GM03348 (cell line): ENCODE data around the gene CCSER1.

ENCODE experiments used
- DNase-seq: peaks from one replicate; pipeline ENCODE4 v3.0.0; 2012; ENCODE audit warnings: low spot score

CCSER1 gene

DNA sequence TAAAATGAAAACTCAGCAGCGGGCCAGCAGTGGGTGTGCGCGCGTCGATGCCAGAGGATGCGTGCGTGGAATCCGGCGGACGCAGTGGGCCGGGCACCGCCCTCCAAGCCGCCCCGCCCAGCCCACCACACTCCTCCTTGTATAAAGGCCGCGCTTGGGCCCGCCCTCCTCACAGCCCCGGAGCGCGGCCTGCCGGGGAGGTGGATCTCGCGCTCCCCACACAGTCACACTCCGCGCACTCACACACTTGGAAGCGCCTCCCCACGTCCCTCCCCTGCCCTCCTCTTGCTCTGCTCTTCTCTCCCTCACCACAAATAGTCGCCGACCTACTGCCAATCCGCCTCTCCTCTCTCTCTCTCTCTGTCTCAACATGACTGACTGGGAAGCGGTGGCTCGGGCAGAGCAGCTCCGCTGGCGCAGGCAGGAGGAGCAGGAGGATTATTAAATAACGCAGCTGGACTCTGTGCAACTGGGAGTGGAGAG is at the start of gene CCSER1:
CCSER1 (plus strand) TSS at position 172 of the 483 bp plus-strand sequence.
- DNase-seq: peak; percentile 14

DNA sequence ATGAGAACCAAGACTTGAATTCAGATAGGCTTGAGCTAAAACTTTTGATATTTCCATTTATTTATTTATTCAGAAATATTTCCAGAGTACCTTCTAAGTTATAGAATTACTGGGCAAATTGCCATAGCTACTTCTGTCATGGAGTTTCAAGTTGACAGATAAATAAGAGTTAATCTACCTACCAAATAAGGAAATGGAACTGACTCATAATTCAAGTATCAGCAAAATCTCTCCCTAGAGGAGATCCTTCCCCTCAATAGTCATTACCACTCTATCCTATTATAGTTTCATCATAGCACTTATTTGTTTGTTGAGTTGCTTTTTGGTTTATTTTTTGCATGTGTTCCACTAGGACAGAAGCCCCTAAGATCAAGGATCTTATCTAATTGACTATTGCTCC is 48.8 kb upstream of the CCSER1 start:
- no peak for DNase-seq

DNA sequence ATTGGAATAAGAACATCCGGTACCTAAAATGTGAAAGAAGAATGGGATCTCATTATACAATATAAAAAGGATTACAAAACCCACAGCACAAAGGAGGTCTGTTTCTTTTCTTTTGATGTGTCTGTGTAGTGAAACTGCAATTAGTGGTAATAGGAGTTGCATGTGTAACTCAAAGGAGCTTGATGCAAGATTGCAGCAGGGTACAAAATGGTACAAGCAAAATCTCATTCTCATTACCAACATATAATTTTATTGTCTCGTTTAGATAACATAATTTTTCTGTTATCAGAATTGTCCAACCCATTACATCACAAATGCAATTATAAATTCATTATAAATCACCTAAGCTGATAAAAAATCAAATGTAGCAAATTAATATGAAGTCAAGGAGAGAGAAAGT is 47.1 kb upstream of the CCSER1 start:
- DNase-seq: no peak

DNA sequence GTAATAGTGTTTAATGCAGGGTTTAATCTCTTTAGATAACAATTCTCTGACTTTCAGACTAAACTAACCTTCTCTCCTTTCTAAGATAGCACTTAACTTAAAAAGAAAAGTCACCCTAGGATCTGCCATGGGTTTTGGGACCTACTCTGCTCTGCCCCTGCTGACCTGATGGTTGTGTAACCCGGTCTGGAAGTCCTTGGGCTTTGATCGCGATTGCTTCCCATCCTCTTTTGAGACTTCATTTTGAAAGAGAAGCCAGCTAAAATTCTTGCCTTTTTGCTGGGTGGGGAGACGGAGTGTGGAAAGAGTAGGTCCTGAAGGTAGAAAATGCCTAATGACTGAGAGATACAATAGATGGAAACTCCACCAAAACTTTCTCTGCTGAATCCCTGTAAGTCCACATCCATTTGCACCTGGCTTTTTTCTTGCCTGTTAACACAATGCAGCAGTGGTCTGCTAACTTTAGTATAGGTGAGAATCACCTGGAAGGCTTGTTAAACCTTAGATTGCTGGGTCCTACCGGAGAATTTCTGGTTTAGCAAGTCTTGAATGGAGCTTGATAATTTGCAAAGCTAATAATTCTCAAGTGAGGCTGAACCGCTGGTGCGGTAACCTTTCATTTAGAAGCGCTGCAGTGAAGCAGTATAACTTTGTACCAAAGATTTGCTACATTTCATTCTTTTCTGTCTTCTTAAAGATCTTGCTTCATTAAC is 45.6 kb upstream of the CCSER1 start:
- no peak for DNase-seq

DNA sequence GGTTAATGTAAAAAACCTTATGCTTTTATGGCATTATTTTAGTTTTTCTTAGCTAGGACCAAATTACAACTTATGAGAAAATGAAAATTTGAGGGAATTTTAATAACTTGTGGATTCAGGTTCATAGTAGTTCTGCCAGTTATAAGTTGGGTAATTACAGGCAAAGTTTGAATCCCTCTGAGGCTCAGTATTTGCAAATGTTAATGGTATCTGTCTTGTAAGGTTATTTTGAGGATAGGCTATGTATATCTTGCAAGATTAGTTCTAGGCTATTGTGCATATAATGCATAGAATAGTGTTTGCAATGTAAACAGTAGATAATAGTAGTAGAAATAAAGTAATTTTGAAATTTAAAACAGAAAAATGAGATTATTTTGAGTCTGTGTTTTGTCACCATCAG is 44.7 kb upstream of the CCSER1 start:
- no peak for DNase-seq

DNA sequence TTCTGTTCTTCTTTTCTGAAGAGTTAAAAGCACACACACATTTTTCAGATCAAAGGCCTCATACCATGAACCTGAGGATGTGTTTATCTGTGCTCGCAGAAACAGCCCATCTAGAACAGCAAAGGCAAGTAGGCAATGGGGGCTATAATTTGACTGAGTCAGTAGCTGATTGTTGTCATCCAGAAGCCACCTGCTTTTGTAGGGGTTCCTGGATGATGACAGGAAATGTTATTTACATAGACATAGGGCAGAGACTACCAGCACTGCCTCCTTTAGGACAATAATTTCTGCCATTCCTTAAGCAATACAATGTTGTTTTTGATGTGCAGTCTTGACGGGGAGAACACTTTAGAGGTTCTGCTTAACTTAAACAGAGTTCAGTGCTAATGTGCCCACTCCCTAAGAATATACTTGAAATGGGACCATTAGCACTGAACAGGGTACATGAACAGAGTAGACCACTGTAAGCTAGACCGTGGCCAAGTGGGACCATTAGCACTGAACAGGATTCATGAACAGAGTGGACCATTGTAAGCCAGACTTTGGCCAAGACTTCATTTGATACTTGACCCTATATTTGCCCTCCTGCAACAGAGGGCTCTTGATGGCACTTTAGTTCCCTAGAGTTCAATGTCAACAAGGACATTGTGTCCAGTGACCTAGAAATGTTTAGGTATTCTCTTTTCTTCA is 42.8 kb upstream of the CCSER1 start:
- DNase-seq: no peak

DNA sequence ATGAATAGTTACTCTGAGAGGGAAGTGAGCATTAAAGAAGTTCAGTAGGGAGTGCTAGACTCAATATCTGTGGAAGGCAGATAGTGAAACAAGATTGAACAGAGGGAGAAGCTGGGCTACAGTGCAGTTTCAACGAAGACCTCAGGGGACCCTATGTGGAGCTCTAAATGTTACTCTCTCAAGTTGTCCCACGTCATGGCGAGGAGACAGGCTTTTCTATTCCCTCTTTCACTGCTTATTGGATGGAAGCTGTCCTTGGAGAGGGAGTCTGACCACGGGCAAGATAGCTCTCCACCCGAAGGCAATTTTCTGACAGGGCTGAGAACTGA is 42.3 kb upstream of the CCSER1 start:
- DNase-seq: no peak

DNA sequence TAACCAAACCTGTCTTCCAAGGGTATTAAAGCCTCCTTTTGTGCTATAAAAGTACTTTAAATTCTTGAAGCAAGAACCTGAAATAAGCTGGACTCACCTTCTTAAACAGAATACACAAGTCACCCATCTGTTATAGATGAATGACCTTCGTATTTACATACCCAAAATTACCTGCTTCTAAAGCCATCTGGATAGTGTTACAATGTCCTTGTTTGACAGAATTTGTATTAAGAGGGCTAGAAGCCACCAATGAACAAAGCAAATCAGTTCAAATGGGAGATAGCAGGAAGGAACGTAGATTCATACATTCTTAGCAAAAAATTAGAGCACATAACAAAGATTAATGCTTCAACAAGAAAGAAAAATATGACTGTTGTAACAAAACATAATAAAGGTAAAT is 33.7 kb upstream of the CCSER1 start:
- DNase-seq: no peak

DNA sequence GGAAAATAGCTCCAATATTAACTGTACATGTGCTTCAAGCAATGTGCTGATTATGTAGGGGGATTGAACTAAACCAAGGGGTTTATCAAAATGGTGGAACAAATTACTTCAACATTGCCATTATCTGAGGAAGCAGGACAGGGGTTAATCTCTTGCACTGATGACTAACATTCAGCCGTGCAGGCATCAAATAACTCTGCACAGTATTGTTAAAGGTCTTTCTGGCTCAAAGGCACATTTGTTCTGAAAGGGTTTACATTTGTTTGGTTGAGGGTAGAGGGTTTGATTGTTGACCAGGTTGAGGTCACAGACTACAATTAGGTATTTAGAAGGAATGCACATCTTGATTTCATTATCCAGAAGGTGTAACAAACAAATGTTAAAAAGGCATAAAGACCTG is 32.2 kb upstream of the CCSER1 start:
- DNase-seq: no peak

DNA sequence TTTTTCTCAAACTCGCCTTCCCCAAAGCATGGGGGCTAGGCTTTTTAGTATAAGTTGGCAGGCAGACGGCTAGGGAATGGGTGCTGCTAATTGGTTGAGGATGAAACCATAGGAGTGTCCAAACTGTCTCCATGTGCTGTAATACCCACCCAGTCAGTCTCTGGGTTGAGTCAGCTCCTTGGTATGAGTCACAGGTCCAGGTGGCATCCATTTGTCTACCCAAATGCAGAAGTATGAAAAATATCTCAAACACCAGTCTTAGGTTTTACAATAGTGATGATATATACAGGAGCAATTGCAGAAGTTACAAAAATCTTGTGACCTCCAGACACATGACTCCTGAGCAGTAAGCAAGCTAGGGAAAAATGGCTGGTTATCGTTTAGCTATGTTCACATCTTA is 27.4 kb upstream of the CCSER1 start:
- DNase-seq: no peak

DNA sequence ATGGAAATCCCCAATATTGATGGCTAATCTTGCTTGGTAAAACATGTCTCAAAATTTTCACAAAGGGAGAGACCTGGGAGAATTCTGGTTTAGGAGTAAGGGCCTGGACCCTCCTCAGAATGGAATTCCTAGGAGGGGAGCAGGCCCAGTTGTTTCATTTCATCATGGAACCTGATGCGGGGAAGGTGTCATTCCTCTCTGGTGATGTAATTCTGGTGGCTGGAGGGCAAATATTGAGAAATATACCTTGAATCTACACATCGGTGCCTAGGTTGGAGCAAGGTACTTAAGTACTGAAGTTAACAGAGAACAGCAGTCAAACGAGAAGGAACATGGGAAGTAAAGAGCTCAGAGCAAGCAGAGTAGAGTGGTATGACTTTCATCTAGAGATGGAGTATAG is 23.2 kb upstream of the CCSER1 start:
- no peak for DNase-seq

DNA sequence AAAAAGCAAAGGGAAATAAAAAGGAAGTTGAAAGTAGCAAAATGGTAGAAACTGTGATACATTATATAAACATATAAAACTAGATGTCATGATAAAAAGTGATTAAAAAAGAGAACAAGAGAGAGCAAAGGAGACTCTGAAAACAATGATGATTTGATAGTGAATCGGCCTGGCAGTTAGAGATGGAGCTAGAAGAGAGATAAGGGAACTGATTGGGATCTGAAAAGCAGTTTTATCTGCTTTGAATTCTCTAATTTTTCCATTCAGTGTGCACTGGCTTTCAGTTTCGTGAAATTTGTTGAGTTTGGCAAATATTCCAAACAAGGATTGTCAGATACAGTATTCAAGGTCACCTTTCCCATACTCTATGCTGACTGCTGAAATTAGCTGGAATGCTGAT is 21.9 kb upstream of the CCSER1 start:
- no peak for DNase-seq

DNA sequence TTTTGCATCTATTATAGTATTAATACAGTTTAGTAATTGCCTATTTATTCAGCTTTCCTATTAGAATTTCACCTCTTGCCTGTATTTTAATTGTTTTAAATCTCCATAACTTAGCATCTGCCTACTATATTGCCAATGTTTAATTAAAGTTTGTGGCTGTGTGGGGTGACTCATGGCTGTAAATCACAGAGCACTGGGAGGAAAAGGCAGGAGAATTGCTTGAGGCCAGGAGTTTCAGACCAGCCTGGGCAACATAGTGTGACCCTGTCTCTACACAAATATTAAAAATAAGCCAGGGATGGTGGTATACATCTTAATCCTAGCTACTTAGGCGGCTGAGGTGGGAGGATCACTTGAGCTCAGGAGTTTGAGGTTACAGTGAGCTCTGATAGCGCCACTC is 14.5 kb upstream of the CCSER1 start:
- DNase-seq: no peak

DNA sequence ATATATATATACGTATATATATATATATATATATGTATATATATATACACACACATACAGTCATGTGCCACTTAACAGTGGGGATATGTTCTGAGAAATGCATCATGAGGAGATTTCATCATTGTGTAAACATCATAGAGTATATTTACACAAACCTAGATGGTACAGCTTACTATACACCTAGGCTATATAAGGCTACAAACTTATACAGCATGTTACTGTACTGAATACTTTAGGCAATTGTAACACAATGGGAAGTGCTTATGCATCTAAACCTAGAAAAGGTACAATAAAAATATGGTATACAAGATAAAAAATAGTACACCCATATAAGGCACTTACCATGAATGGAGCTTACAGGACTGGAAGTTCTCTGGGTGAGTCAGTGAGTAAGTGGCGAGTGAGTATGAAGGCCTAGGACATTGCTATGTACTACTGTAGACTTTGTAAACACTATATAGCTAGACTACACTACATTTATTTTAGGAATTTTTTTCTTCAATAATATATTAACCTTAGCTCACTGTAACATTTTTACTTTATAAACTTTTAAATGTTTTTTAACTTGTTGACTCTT is 13.2 kb upstream of the CCSER1 start:
- DNase-seq: no peak

DNA sequence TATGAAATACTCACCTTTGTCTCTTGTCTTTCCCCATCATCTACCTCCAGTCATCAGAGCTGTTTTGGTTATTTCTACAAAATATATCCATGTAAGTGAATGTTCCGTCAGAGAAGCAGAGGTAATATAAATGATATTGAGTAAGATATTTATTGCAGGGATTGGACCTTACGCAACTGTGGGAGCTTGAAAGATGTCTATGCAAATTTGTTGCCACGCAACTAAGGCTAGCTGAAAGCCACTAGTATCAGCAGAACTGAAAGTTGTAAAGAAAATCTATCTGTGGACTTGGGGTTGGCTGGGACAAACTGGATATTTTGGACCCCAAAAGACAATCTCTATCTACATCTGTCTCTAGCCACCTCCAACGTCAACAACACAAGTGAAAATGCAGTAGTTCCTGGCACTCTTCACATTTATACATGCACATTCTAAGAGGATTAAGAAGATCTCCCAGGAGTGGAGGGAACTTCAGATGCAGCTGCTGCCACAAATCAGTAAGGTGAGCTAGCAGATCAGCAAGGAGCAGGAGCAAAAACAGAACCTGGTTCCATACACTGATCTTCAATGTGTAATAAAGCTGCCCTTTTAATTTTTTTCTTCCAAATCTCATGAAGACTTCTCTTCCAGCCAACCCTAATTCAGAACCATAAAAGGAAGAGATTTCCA is 8.5 kb upstream of the CCSER1 start:
- no peak for DNase-seq

DNA sequence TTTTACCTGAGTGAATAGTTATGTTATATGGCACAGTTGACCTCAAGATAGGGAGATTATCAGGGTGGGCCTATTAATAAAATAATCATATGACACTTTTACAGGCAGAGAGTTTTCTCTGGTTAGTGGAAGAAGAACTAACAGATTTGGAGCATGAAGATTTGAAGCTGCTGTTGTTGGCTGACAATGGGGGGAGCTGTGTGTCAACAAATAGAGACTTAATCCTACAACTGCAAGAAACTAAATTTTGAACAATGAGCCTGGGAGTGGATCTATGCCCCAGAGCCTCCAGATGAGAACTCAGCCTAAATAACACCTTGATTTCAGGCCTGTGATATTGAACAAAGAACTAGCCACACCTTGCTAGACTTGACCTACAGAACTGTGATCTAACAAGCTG is 7.2 kb upstream of the CCSER1 start:
- no peak for DNase-seq

DNA sequence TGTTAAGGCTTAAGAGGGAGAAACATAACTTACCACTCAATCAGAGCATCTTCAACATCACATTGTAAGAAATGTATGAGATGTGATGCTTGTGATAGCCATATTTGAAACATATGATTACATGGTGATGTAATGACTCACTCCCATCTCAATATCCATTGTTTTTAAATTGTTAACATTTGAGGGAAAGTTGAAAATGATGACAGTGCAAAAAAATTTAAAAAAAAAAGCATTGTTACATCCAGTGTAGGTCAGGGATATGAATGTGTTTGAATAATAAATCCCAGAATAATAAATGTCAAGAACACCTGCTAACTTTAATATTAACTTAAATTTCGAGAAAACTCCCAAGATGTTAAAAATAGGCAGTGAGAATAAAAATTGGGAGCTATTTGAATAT is 6.4 kb upstream of the CCSER1 start:
- DNase-seq: no peak

DNA sequence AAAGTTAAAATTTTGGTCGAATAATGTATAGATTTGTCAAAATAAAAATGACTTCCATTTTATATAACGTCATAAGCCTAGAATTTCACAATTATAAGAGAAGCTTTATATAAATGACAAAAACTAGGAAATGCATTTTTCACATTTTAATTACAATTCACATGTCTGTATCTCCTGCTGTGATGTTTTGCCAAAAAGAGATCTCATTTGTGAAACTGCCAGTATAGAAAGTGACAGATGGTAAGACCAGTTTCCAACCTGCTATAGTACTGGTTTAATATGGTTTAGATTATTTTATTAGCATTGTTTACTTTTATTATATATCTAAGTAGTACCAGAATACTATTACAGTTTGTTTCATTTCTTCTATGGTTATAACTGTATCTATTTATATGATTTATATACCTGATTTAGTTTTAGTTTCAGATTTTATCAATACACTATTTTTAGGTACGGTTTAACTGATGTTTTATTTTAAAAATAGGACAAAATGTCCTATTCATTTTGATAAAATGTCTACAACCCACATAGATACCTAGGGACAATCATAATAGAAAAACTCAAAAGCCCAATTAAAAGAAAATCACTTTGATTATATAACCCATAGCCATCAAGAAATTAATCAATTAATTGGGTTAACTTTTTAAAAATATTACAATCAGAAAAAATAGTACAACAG is 5.4 kb upstream of the CCSER1 start:
- no peak for DNase-seq

DNA sequence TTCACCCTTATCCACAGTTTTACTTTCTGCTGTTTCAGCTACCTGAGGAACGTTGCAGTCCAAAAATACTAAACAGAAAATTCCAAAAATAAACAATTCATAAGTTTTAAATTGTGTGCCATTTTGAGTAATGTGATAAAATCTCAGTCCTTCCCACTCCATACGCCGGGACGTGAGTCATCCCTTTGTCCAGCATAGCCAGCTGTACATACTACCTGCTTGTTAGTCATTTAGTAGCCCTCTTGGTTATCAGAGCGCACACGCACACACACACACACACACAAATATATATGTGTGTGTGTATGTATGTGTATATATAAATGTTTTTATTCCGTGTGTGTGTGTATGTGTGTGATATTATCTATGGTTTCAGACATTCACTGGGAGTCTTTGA is 4.8 kb upstream of the CCSER1 start:
- DNase-seq: no peak

DNA sequence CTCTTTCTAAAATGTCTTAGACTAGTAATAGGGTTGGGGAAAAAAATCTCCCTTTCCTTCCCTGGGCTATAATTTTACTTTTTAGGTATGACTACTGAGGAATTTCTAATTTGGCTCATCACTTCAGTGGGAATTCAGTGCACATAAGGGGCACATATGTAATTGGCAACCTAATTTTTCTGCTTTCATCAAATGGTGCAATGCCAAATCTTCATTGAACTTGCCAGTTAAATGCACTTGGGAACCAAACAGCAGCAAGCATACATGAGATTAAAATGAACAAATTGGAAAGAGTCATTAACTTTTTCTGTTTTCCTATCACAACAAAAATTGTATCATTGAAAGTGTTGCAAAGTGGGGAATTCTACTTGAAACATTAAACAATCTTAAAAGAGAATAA is 2.9 kb upstream of the CCSER1 start:
- DNase-seq: no peak

DNA sequence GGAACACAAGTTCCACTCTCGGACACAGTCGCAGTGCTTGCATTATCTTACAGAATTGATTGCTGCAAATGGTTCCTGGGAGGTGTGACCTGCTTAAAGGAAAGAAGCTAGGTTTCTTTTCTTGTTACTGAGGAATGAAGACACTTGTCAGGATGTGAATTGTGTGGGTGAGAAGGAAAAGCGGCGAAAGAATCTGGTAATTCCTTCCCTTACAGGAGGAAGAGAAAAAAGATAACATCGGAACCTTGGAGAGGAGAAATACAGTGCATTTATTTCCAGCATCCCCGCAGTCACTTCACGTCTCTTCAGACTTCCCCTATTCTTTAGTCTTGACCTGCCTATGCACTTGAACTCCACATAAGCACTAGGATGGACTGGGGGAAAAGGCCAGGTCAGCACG is 389 bp upstream of the CCSER1 start:
- no peak for DNase-seq

DNA sequence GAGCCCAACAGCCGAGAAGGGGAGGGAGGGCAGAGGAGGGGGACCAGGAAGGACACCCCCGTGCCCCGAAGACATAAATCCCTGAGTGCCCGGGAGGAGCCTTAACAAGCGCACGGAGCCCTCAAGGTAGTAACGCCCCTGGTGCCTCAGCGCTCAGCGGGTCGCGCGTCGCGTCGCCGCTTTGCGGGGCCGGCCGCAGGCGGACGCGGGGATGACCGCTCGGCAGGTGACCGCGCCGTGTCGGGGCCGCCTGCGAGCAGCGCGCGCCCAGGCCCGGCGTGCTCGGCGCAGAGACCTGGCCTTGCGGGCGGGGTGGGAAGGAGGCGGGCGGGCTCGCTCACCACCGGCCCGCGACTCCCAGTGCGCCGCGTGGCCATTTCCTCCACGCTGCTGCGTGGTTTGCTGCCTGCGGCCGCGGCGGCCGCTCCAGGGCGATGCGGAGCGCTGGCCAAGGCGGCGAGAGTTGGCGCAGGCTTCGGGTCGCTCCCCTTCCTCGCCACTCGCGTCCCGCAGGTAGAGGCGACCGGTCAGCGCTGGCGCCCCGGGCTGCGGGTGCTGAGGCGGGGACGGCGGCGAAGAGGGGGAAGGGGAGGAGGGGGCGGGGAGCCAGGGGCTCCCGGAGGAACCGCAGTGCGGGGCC is 632 bp downstream of the CCSER1 start:
- peak; percentile 12 for DNase-seq
